ENCODE results near the gene ABCD3.
"Not testable (repeated sequence)": the region's sequence is repeated elsewhere in the genome, so short reads cannot be mapped to it uniquely, and the experiment has no call there.

DNA sequence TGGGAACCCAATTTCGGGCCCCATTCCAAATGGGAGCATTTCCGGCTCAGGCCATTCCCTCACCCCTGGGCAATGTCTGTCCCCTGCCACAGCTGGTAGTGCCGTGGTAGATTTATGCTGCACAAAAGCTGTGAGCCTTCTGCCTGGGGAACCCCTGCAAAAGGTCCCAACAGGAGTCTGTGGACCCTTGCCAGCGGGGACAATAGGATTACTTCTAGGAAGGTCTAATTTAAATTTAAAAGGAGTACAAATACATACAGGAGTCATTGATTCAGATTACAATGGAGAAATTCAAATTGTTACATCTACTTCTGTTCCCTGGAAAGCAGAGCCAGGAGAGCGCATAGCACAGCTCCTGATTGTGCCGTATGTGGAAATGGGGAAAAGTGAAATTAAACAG is 28.0 kb downstream of the ABCD3 start:
- TF ChIP-seq EZH2phosphoT487 (IDR thresholded peaks at IDR 0.05; ENCODE audit: insufficient read depth, low read depth); EZH2 (IDR thresholded peaks at IDR 0.05; ENCODE audit: insufficient read depth, poor library complexity, severe bottlenecking): not testable (repeated sequence)

All from GM23248 (cell line).